GM19193 (cell line): ENCODE measurements around the gene XCL1.

ENCODE experiments used
- POLR2A ChIP-seq: IDR thresholded peaks from 4 replicates; pipeline ENCODE4 v1.6.1; 2011; ENCODE audit not compliant: insufficient read depth, insufficient read length; ENCODE audit errors: extremely low read depth

Gene XCL1

GRCh38 chr1:168623003-168623828 is 46.8 kb downstream of the XCL1 start:
- no peak for TF ChIP-seq POLR2A

GRCh38 chr1:168623831-168624230 is 47.4 kb downstream of the XCL1 start:
- no peak for TF ChIP-seq POLR2A

- no peak for TF ChIP-seq POLR2A
Measured at GRCh38 chr1:168626326-168626725, 49.9 kb downstream of the XCL1 start.

- no peak for TF ChIP-seq POLR2A
Measured at GRCh38 chr1:168627370-168627769, 51.0 kb downstream of the XCL1 start.

GRCh38 chr1:168628807-168629206 is 52.4 kb downstream of the XCL1 start:
- no peak for TF ChIP-seq POLR2A

- TF ChIP-seq POLR2A = no peak
Measured at GRCh38 chr1:168629466-168629865, 53.1 kb downstream of the XCL1 start.
